Loucy (cell line): ENCODE measurements around the gene SPRYD7.

Experiments used
- H2AFZ ChIP-seq: fragments of 200-600 bp; sonication (generic); 2 replicates; pipeline ENCODE4 v1.6.0; 2016; ENCODE audit warnings: antibody characterized with exemption, mild to moderate bottlenecking, low read length, moderate library complexity
- H3F3A ChIP-seq: fragments of 200-600 bp; 2 replicates; pipeline ENCODE4 v1.6.0; 2016; ENCODE audit warnings: antibody characterized with exemption, low read depth, mild to moderate bottlenecking
- H3K27me3 ChIP-seq: fragments of 200-600 bp; sonication (generic); 2 replicates; pipeline ENCODE4 v1.6.1; 2014; ENCODE audit warnings: low read length, mild to moderate bottlenecking; ENCODE audit not compliant: insufficient read depth, poor library complexity, severe bottlenecking
- H3K36me3 ChIP-seq: fragments of 200-600 bp; sonication (generic); 2 replicates; pipeline ENCODE4 v1.6.1; 2016; ENCODE audit warnings: low read length; ENCODE audit not compliant: insufficient read depth
- H3K4me1 ChIP-seq: fragments of 200-600 bp; sonication (generic); 2 replicates; pipeline ENCODE4 v1.5.1; 2014; ENCODE audit warnings: low read length, mild to moderate bottlenecking; ENCODE audit not compliant: insufficient read depth, poor library complexity, severe bottlenecking
- H3K4me2 ChIP-seq: fragments of 200-600 bp; sonication (generic); 2 replicates; pipeline ENCODE4 v1.6.0; 2014; ENCODE audit warnings: antibody characterized with exemption, low read length, low read depth, mild to moderate bottlenecking; ENCODE audit not compliant: poor library complexity, severe bottlenecking
- H3K4me3 ChIP-seq: fragments of 200-600 bp; sonication (generic); 2 replicates; pipeline ENCODE4 v1.5.1; 2014; ENCODE audit warnings: low read length, mild to moderate bottlenecking, mixed read lengths; ENCODE audit not compliant: poor library complexity, severe bottlenecking
- H3K79me2 ChIP-seq: fragments of 200-600 bp; sonication (generic); 2 replicates; pipeline ENCODE4 v1.6.1; 2014; ENCODE audit warnings: low read length; ENCODE audit not compliant: insufficient read depth
- H3K9ac ChIP-seq: fragments of 200-600 bp; sonication (generic); 2 replicates; pipeline ENCODE4 v1.6.0; 2014; ENCODE audit warnings: mild to moderate bottlenecking, low read depth, low read length, moderate library complexity; ENCODE audit not compliant: poor library complexity, severe bottlenecking
- H3K9me2 ChIP-seq: fragments of 200-600 bp; sonication (generic); replicated peaks from 2 replicates; pipeline ENCODE4 v1.6.1; 2016; ENCODE audit warnings: low read depth, low read length, mixed read lengths
- H3K9me3 ChIP-seq: fragments of 200-600 bp; sonication (generic); 2 replicates; pipeline ENCODE4 v1.6.1; 2014; ENCODE audit warnings: mild to moderate bottlenecking, antibody characterized with exemption, low read length, low read depth; ENCODE audit not compliant: insufficient read depth
- H4K20me1 ChIP-seq: fragments of 200-600 bp; sonication (generic); 2 replicates; pipeline ENCODE4 v1.6.0; 2014; ENCODE audit warnings: antibody characterized with exemption, low read length, mild to moderate bottlenecking; ENCODE audit not compliant: insufficient read depth, poor library complexity, severe bottlenecking
- EZH2phosphoT487 ChIP-seq: fragments of 200-600 bp; IDR thresholded peaks from 2 replicates; pipeline ENCODE4 v1.6.1; 2018; ENCODE audit warnings: antibody characterized with exemption, mild to moderate bottlenecking, moderate library complexity, borderline replicate concordance
- TF ChIP-seq, protein P1 (sequence below): fragments of 200-600 bp; sonication (generic); conservative IDR thresholded peaks from 2 replicates; pipeline ENCODE4 v1.5.1; 2014; ENCODE audit warnings: mild to moderate bottlenecking, antibody characterized with exemption, low read length

Gene SPRYD7

DNA sequence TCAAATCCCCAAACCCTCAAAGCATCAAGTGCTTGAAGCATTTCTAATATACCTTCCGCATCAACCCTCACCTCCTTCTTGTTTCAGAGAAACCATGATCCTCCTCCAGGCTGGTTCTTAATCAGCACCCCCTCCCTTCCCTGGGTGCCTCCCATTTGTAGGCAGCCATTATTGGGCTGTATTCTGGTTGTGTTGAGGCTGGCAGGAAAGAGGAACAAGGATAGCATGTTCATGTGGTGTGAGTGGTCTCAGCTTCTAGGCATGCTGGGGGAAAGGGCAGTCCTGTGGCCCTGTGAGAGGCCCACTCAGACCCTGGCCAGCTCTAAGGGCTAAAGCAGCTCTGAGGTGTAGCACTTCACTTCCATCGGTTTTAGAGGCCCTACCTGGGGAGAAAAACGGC is 41.9 kb upstream of the SPRYD7 start:
- no peak overlapping the region for H3K4me2 ChIP-seq
- no peaks in the 10 kb centered on the region for H3K79me2 ChIP-seq
- H3K4me3 ChIP-seq, result no peak overlapping the region
- no peak overlapping the region for H3K9ac ChIP-seq
- H3F3A ChIP-seq, result no peaks in the 10 kb centered on the region
- H2AFZ ChIP-seq, result no peak overlapping the region
- no peaks in the 10 kb centered on the region for H4K20me1 ChIP-seq
- no peaks in the 10 kb centered on the region for H3K27me3 ChIP-seq
- H3K9me3 ChIP-seq, result no peaks in the 10 kb centered on the region
- TF ChIP-seq, protein P1, sequence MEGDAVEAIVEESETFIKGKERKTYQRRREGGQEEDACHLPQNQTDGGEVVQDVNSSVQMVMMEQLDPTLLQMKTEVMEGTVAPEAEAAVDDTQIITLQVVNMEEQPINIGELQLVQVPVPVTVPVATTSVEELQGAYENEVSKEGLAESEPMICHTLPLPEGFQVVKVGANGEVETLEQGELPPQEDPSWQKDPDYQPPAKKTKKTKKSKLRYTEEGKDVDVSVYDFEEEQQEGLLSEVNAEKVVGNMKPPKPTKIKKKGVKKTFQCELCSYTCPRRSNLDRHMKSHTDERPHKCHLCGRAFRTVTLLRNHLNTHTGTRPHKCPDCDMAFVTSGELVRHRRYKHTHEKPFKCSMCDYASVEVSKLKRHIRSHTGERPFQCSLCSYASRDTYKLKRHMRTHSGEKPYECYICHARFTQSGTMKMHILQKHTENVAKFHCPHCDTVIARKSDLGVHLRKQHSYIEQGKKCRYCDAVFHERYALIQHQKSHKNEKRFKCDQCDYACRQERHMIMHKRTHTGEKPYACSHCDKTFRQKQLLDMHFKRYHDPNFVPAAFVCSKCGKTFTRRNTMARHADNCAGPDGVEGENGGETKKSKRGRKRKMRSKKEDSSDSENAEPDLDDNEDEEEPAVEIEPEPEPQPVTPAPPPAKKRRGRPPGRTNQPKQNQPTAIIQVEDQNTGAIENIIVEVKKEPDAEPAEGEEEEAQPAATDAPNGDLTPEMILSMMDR, result no peak
- no peak for TF ChIP-seq EZH2phosphoT487
- H3K9me2 ChIP-seq, result no peaks in the 10 kb centered on the region
- H3K36me3 ChIP-seq, result no peaks in the 10 kb centered on the region
- peaks cover 9% of the 10 kb centered on the region for H3K4me1 ChIP-seq

- no peak overlapping the region for H3K4me2 ChIP-seq
- no peaks in the 10 kb centered on the region for H3F3A ChIP-seq
- H3K9ac ChIP-seq, result no peak overlapping the region
- no peaks in the 10 kb centered on the region for H4K20me1 ChIP-seq
- no peaks in the 10 kb centered on the region for H3K9me2 ChIP-seq
- H3K27me3 ChIP-seq, result no peaks in the 10 kb centered on the region
- no peak overlapping the region for H2AFZ ChIP-seq
- TF ChIP-seq, protein P1, result peak; percentile 99
- no peak for TF ChIP-seq EZH2phosphoT487
- peaks cover 9% of the 10 kb centered on the region for H3K4me1 ChIP-seq
- H3K4me3 ChIP-seq, result no peak overlapping the region
- H3K9me3 ChIP-seq, result no peaks in the 10 kb centered on the region
- no peaks in the 10 kb centered on the region for H3K79me2 ChIP-seq
- no peaks in the 10 kb centered on the region for H3K36me3 ChIP-seq
Measured at GRCh38 chr13:49976314-49977258, 40.4 kb upstream of the SPRYD7 start.

DNA sequence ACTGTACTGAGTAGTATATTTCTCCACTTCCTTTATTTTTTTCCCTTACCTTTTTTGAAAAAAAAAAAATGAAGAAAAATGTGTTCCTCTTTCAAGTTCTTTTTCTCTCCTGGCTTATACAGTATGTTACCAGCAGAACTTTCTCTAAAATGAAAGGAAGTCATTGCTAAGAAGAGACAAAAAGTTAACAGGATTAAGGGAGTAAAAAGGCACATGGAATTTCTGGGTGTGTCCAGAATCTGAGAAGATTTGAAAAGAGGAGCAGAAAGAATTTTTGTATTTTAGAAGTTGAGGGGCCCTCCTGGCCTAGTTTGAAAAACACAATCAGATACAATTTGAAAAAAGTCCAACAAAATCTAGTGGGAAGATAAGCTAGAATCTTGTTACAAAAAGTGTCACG is 39.7 kb upstream of the SPRYD7 start:
- H3K27me3 ChIP-seq, result no peaks in the 10 kb centered on the region
- H3K9me3 ChIP-seq, result no peaks in the 10 kb centered on the region
- H3K4me1 ChIP-seq, result peaks cover 9% of the 10 kb centered on the region
- H3K4me2 ChIP-seq, result no peak overlapping the region
- H2AFZ ChIP-seq, result no peak overlapping the region
- no peak overlapping the region for H3K9ac ChIP-seq
- H3F3A ChIP-seq, result no peaks in the 10 kb centered on the region
- TF ChIP-seq EZH2phosphoT487, result no peak
- TF ChIP-seq, protein P1, result no peak
- no peaks in the 10 kb centered on the region for H4K20me1 ChIP-seq
- no peaks in the 10 kb centered on the region for H3K79me2 ChIP-seq
- no peaks in the 10 kb centered on the region for H3K36me3 ChIP-seq
- H3K4me3 ChIP-seq, result no peak overlapping the region
- no peaks in the 10 kb centered on the region for H3K9me2 ChIP-seq
